Left ventricle myocardium inferior (tissue), 1 donor: Measurements from ENCODE around the gene KRTCAP2. TPM values are rescaled to one million over a fixed set of nuclear protein-coding genes. Genes with fewer than 3 reads are reported as not detected.

Experiments used
- DNase-seq: peaks from one replicate; pipeline ENCODE4 v3.0.0-alpha.2; 2020
- H3K27ac ChIP-seq: fragments of 200-600 bp; replicated peaks from 2 replicates; pipeline ENCODE4 v1.8.0; 2021
- H3K27me3 ChIP-seq: fragments of 200-600 bp; 2 replicates; pipeline ENCODE4 v1.8.0; 2021; ENCODE audit warnings: low read depth
- H3K36me3 ChIP-seq: fragments of 200-600 bp; 2 replicates; pipeline ENCODE4 v1.8.0; 2021
- H3K4me1 ChIP-seq: fragments of 200-600 bp; 2 replicates; pipeline ENCODE4 v1.8.0; 2021
- H3K4me3 ChIP-seq: fragments of 200-600 bp; 2 replicates; pipeline ENCODE4 v1.8.0; 2021; ENCODE audit warnings: mild to moderate bottlenecking, moderate library complexity
- H3K9me3 ChIP-seq: fragments of 200-600 bp; replicated peaks from 2 replicates; pipeline ENCODE4 v1.8.0; 2021
- intact Hi-C: fragments of 100-400 bp; cut with micrococcal nuclease; formaldehyde crosslinking; loops from one replicate; pipeline ENCODE4 v1.11.0; 2022
- total RNA-seq: library from RNA; stranded (reverse); fragmentation: NEBNext Ultra II Directional; extraction: Animal tissue kit (Norgen Biotek cat#: 25700); gene quantifications from one replicate; pipeline ENCODE4 v1.2.1, GENCODE V29; 2021
- TF ChIP-seq, protein P1 (sequence below): fragments of 200-600 bp; IDR thresholded peaks from 2 replicates; pipeline ENCODE4 v1.8.0; 2021; ENCODE audit warnings: antibody characterized with exemption, mild to moderate bottlenecking, borderline replicate concordance
- donor health status: DM: no; HTN: yes; CAD: no; lungs with severe emphysema.

KRTCAP2 gene
- total RNA-seq, 1 donor from 2014 or later, result 113 TPM

DNA sequence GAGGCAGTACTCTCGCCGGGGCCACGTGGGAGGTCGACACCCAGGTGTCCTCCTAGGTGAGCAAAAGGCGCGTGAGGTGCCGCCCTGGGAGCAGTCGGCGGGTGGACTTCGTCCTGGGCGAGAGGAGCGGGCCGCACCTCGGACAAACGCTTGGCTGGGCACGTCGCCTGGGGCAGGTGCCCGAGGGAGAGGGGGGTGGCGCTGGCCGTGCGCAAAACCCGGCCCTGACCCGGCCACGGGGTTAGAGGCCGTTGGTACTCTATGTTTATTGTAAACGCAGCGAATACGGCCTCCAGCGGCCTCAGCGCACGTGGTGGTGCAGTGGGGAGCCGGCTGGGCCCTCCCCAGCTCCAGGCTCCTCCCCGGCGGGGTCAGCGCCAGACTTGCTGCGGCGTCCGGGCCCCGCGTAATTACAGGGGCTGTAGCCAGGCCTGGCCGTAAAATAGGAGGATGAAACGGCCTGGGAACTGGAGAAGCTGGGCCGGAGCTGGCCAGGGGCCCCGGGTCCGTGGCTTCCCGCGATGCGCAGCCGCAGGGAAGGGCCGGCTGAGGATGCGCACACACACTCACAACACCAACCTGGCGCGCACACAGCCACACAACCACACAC, 47.1 kb downstream of the KRTCAP2 start:
- Histone ChIP-seq H3K9me3 (no peaks in the 10 kb centered on the region), H3K27me3 (no peaks in the 10 kb centered on the region), H3K4me1 (peaks cover 70% of the 10 kb centered on the region), H3K4me3 (peak overlapping the region; percentile 87), H3K36me3 (peaks cover under 1% of the 10 kb centered on the region), H3K27ac (peak overlapping the region; percentile 95)
- intact Hi-C loops, result loop anchor here (5.0 kb wide), 1 partner anchor 34 kb away; no protein-coding TSS in a partner anchor
- TF ChIP-seq, protein P1, sequence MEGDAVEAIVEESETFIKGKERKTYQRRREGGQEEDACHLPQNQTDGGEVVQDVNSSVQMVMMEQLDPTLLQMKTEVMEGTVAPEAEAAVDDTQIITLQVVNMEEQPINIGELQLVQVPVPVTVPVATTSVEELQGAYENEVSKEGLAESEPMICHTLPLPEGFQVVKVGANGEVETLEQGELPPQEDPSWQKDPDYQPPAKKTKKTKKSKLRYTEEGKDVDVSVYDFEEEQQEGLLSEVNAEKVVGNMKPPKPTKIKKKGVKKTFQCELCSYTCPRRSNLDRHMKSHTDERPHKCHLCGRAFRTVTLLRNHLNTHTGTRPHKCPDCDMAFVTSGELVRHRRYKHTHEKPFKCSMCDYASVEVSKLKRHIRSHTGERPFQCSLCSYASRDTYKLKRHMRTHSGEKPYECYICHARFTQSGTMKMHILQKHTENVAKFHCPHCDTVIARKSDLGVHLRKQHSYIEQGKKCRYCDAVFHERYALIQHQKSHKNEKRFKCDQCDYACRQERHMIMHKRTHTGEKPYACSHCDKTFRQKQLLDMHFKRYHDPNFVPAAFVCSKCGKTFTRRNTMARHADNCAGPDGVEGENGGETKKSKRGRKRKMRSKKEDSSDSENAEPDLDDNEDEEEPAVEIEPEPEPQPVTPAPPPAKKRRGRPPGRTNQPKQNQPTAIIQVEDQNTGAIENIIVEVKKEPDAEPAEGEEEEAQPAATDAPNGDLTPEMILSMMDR, result no peak
- DNase-seq, result peak; percentile 56

DNA sequence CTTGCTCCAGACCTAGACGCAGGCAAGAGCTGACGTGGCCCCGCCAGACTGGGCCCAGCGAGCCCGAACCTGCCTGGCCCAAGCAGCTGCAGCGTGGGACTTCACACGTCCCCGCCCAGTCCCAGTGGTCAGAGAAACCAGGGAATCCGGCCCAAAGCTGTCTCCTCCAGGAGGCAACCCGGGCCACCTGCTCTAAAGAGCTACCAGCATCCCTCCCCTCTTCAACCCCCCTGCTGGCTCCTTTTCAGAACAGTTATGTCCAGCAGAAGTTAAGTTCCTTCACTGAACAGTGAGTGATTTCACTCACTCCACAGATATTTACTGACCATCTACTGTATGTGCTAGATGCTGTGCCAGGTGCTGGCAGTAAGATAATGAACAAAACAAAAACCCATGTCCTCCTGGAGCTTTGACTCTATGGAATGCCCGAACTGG, 47.6 kb downstream of the KRTCAP2 start:
- Histone ChIP-seq H3K36me3 (no peaks in the 10 kb centered on the region), H3K4me3 (no peak overlapping the region), H3K27ac (peak overlapping the region; percentile 95), H3K27me3 (no peaks in the 10 kb centered on the region), H3K9me3 (no peaks in the 10 kb centered on the region), H3K4me1 (peaks cover 65% of the 10 kb centered on the region)
- intact Hi-C loops, result loop anchor here (5.0 kb wide), 1 partner anchor 33 kb away; no protein-coding TSS in a partner anchor
- TF ChIP-seq, protein P1, result no peak
- DNase-seq, result no peak

DNA sequence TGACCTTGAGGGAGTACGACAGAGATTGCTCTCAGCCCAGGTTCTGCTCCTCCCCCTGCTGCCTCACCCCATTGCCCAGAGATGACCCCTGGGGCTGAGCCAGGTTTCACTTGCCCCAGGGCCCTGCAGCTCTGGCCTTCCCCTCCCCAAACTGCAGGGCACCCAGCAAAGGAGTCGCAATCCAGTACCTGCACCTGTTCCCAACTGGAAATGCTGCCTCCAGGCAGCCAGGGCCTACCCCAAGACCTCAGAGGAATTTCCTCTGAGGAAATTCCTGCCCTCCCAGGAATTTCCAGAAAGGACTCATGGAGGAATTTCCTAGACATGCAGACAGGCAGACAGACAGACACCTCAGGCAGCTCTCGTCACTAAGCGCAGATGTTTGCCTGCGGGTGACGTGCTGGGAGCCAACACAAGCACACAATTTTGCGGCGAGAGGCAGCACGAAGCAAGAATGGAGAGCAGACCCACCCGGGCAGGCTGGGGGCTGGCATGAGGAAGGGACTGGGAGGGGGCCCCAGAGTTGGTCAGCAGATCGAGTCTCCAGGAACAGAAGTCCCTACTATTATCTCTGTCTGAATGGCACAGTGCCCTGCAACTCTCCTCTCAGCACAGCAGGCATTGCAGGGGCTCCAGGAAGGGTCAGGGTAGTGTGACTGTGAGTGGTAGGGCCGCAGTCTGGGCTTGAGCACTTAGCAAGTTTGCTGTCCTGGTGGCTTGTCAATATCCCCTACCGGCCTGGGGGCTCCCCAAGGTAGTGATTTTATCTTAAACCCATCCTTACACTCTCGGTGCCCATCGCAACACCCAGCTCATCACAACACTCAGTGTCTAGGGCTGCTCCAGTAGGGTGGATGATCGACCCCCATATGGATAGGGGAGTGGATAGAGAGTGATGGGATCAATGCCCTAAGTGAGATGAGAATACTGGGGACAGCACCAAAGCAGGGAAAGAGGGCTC, 48.3 kb downstream of the KRTCAP2 start:
- peak overlapping the region; percentile 62 for H3K27ac ChIP-seq

DNA sequence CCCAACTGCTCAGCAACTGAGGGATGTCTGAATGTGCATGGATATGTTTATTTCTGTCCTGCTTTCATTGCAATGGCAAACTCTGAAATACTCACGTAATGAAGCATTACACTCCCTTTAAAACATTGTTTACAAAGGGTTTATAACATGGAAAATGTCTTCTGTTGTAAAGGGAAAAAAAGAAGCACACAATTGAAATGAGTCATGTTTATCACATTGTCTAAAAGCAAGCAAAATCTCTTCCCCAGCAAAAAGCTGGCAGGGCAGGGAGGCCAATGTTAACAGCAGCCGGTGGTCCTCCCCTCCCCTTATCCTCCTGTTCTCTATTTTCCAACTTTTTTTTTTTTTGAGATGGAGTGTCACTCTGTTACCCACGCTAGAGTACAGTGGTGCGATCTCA, 49.3 kb downstream of the KRTCAP2 start:
- Histone ChIP-seq H3K27me3 (no peaks in the 10 kb centered on the region), H3K9me3 (no peaks in the 10 kb centered on the region), H3K36me3 (no peaks in the 10 kb centered on the region), H3K27ac (peak overlapping the region; percentile 62), H3K4me1 (peaks cover 48% of the 10 kb centered on the region), H3K4me3 (no peak overlapping the region)
- DNase-seq, result no peak
- TF ChIP-seq, protein P1, result no peak
- intact Hi-C loops, result no loop called here

More for the DNA sequence above, 48.3 kb downstream of the KRTCAP2 start:
- TF ChIP-seq, protein P1, result no peak
- Histone ChIP-seq H3K4me3 (no peak overlapping the region), H3K9me3 (no peaks in the 10 kb centered on the region), H3K36me3 (no peaks in the 10 kb centered on the region), H3K4me1 (peaks cover 57% of the 10 kb centered on the region), H3K27me3 (no peaks in the 10 kb centered on the region)
- no peak for DNase-seq
- intact Hi-C loops, result loop anchor here (5.0 kb wide), 1 partner anchor 32 kb away; no protein-coding TSS in a partner anchor

DNA sequence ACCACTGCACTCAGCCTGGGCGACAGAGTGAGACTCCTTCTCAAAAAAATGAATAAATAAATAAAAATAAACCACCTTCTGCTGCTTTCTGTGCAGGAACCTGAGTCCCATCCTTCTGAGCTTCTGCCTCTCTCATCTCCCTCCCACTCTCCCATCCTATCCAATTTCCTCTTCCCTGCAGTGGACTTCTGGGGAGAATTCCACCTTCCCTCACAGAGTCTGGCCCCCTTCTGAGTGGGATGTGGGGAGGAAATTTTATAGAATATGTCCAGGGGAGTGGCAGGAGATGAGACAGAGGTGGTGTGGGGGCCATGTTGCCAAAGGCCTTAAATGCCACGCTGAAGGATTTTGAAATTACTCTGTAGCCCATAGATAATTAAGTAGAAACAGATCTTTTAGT, 50.8 kb downstream of the KRTCAP2 start:
- TF ChIP-seq, protein P1, result no peak
- intact Hi-C loops, result no loop called here
- no peak overlapping the region for H3K4me3 ChIP-seq
- H3K4me1 ChIP-seq, result peaks cover 34% of the 10 kb centered on the region
- H3K27ac ChIP-seq, result no peak overlapping the region
- no peaks in the 10 kb centered on the region for H3K9me3 ChIP-seq
- no peak for DNase-seq
- H3K27me3 ChIP-seq, result no peaks in the 10 kb centered on the region
- H3K36me3 ChIP-seq, result no peaks in the 10 kb centered on the region
